ENCODE measurements around the gene VEZF1. TPM values are rescaled to one million over a fixed set of nuclear protein-coding genes. Genes with fewer than 3 reads are reported as not detected.

The VEZF1 gene
- polyA plus RNA-seq, 2 of the 4 experiments (the other 2 are of a cell fraction) = 50.3 to 57.7 TPM

DNA sequence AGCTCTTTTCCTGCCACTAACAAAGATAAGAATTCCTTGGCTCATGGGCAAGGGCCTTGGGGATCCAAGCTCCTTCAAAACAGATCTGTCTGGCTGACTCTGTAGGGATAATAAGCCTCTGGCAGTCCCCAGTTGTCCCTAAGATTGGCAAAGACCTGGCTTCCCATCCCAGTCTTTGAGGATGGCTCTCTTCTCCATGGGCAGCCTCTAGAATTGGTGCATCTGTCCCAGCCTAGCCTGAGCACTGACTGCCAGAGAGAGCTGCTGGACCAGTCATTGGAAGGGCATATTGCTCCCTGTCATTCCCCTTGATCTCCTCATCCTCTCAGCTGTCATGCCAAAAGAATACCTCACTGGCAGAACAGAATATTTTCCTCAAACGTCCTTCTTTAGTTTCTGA, 19.6 kb downstream of the VEZF1 start:
- 29% methylated on average over 1 of the region's 1 CpG for WGBS (ENCODE audit: missing lambda C conversion rate)

DNA sequence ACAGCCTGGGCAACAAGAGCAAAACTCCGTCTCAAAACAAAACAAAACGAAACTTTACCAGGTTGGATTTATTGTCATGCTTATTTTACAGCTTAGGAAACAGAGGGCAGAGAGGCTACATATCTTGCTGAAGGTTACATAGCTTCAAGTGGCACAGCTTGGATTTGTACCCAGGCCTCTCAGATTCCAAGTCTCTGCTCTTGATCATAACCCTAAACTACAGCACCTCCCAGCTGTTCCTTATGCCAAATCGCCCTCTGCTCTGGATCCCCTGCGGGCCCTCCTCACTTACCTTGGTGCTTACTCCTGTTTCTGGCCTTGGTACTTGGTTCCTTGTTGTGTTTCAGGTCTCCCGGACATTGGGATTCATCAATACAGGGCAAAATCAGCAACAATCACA, 21.2 kb downstream of the VEZF1 start:
- Histone ChIP-seq H3K4me1 (peaks cover 14% of the 10 kb centered on the region), H3K4me3 (no peak overlapping the region), H3K27ac (peak overlapping the region in 1 of 2 experiments; percentile 31; a peak in 1 of 6 replicates), H3K4me2 (no peak overlapping the region), H3K9me3 (no peaks in the 10 kb centered on the region)
- DNase-seq (ENCODE audit: low read depth in 1 of 2, low spot score in 1 of 2) = no peak
- POLR2A ChIA-PET = interaction anchor here (1.3 to 1.4 kb wide), 2 partner anchors 16 to 18 kb away, joined by 3 to 4 read pairs; no protein-coding TSS in a partner anchor
- 82% methylated on average over 5 of the region's 5 CpGs for WGBS (ENCODE audit: missing lambda C conversion rate)
- TF ChIP-seq POLR2AphosphoS2 (conservative IDR thresholded peaks at IDR 0.05; ENCODE audit: low read length) (no peak), NPAS2 (CRISPR knock-in tag; IDR thresholded peaks at IDR 0.05; ENCODE audit: borderline replicate concordance) (no peak), CHD4 (IDR thresholded peaks at IDR 0.05; ENCODE audit: borderline replicate concordance) (no peak), SREBF2 (IDR thresholded peaks at IDR 0.05) (no peak)
- TF ChIP-seq, protein P1, sequence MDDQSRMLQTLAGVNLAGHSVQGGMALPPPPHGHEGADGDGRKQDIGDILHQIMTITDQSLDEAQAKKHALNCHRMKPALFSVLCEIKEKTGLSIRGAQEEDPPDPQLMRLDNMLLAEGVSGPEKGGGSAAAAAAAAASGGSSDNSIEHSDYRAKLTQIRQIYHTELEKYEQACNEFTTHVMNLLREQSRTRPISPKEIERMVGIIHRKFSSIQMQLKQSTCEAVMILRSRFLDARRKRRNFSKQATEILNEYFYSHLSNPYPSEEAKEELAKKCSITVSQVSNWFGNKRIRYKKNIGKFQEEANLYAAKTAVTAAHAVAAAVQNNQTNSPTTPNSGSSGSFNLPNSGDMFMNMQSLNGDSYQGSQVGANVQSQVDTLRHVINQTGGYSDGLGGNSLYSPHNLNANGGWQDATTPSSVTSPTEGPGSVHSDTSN (IDR thresholded peaks at IDR 0.05) = no peak
- TF ChIP-seq, protein P2, sequence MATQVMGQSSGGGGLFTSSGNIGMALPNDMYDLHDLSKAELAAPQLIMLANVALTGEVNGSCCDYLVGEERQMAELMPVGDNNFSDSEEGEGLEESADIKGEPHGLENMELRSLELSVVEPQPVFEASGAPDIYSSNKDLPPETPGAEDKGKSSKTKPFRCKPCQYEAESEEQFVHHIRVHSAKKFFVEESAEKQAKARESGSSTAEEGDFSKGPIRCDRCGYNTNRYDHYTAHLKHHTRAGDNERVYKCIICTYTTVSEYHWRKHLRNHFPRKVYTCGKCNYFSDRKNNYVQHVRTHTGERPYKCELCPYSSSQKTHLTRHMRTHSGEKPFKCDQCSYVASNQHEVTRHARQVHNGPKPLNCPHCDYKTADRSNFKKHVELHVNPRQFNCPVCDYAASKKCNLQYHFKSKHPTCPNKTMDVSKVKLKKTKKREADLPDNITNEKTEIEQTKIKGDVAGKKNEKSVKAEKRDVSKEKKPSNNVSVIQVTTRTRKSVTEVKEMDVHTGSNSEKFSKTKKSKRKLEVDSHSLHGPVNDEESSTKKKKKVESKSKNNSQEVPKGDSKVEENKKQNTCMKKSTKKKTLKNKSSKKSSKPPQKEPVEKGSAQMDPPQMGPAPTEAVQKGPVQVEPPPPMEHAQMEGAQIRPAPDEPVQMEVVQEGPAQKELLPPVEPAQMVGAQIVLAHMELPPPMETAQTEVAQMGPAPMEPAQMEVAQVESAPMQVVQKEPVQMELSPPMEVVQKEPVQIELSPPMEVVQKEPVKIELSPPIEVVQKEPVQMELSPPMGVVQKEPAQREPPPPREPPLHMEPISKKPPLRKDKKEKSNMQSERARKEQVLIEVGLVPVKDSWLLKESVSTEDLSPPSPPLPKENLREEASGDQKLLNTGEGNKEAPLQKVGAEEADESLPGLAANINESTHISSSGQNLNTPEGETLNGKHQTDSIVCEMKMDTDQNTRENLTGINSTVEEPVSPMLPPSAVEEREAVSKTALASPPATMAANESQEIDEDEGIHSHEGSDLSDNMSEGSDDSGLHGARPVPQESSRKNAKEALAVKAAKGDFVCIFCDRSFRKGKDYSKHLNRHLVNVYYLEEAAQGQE (IDR thresholded peaks at IDR 0.05) = no peak
- no peak for ATAC-seq
- FAIRE-seq = no peak
- CTCF ChIA-PET = interaction anchor here (0.9 to 26.8 kb wide), 9 partner anchors 6 to 131 kb away, joined by 3 to 386 read pairs (median 9); partner anchors contain the start of gene CUEDC1

More for the DNA sequence above, 19.6 kb downstream of the VEZF1 start:
- peak overlapping the region in 1 of 2 experiments; percentile 32; a peak in 2 of 6 replicates for H3K27ac ChIP-seq
- peaks cover 14% of the 10 kb centered on the region for H3K4me1 ChIP-seq
- ChIA-PET CTCF (interaction anchor here (0.6 to 26.8 kb wide), 8 partner anchors 4 to 109 kb away, joined by 3 to 386 read pairs (median 11); partner anchors contain the start of gene CUEDC1), POLR2A (interaction anchor here (0.6 to 0.7 kb wide), 2 partner anchors 14 to 21 kb away, joined by 3 read pairs; no protein-coding TSS in a partner anchor)
- TF ChIP-seq, protein P3, sequence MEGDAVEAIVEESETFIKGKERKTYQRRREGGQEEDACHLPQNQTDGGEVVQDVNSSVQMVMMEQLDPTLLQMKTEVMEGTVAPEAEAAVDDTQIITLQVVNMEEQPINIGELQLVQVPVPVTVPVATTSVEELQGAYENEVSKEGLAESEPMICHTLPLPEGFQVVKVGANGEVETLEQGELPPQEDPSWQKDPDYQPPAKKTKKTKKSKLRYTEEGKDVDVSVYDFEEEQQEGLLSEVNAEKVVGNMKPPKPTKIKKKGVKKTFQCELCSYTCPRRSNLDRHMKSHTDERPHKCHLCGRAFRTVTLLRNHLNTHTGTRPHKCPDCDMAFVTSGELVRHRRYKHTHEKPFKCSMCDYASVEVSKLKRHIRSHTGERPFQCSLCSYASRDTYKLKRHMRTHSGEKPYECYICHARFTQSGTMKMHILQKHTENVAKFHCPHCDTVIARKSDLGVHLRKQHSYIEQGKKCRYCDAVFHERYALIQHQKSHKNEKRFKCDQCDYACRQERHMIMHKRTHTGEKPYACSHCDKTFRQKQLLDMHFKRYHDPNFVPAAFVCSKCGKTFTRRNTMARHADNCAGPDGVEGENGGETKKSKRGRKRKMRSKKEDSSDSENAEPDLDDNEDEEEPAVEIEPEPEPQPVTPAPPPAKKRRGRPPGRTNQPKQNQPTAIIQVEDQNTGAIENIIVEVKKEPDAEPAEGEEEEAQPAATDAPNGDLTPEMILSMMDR (IDR thresholded peaks at IDR 0.05) = no peak
- TF ChIP-seq CHD2 (IDR thresholded peaks at IDR 0.05; ENCODE audit: low read length, partially characterized antibody) = no peak
- TF ChIP-seq ZC3H11A (IDR thresholded peaks at IDR 0.05) = no peak
- DNase-seq (ENCODE audit: low read depth in 1 of 2, low spot score in 1 of 2) = no peak
- no peak for FAIRE-seq
- H3K4me3 ChIP-seq = no peak overlapping the region
- ATAC-seq = peak; percentile 32 to 55; a peak in 4 of 6 replicates
- H3K9me3 ChIP-seq = no peaks in the 10 kb centered on the region
- H3K4me2 ChIP-seq = no peak overlapping the region

DNA sequence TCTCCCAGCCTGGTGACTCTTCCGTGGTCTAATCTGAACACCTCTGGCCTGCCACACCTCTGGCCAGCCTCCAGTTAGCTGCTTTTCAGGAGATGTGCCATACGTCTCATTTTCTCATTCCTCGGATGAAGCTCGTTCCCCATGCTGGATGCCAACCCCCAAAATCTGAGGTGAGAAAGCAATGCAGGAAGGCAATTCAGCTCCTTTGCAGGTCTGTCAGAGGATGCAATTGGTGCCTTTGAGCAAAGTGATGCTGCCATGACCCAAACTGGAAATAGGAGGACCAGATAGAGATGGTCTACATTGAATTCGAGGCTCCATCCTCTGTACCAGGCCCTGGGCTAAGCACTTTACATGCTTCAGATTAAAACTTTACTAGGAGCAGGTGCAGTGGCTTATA, 21.8 kb downstream of the VEZF1 start:
- CTCF ChIA-PET = interaction anchor here (1.4 to 26.8 kb wide), 6 partner anchors 7 to 115 kb away, joined by 3 to 386 read pairs (median 20); partner anchors contain the start of gene CUEDC1
- 91% methylated on average over 5 of the region's 5 CpGs for WGBS (ENCODE audit: missing lambda C conversion rate)
- no peak for DNase-seq (ENCODE audit: low read depth in 1 of 2, low spot score in 1 of 2)
- no peak for FAIRE-seq
- Histone ChIP-seq H3K4me3 (no peak overlapping the region), H3K4me2 (no peak overlapping the region), H3K27ac (no peak overlapping the region), H3K4me1 (peaks cover 16% of the 10 kb centered on the region), H3K9me3 (no peaks in the 10 kb centered on the region)
- TF ChIP-seq, protein P1 (IDR thresholded peaks at IDR 0.05) = no peak
- TF ChIP-seq, protein P4, sequence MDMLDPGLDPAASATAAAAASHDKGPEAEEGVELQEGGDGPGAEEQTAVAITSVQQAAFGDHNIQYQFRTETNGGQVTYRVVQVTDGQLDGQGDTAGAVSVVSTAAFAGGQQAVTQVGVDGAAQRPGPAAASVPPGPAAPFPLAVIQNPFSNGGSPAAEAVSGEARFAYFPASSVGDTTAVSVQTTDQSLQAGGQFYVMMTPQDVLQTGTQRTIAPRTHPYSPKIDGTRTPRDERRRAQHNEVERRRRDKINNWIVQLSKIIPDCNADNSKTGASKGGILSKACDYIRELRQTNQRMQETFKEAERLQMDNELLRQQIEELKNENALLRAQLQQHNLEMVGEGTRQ (IDR thresholded peaks at IDR 0.05) = no peak
- POLR2A ChIA-PET = interaction anchor here (1.3 to 1.4 kb wide), 2 partner anchors 17 to 18 kb away, joined by 3 to 4 read pairs; no protein-coding TSS in a partner anchor
- ATAC-seq = no peak

All from A549 (cell line).